Lower lobe of right lung (tissue), 2 donors: ENCODE results near the gene SGK1. TPM values are rescaled to one million over a fixed set of nuclear protein-coding genes. Genes with fewer than 3 reads are reported as not detected.
"Not testable (repeated sequence)": the region's sequence is repeated elsewhere in the genome, so short reads cannot be mapped to it uniquely, and the experiment has no call there.

Experiments
- ATAC-seq, 2 donors: fragments of 200-7000 bp; cut with Tn5 transposase; one replicate each; pipeline ENCODE4 v1.9.1; 2020 to 2022; ENCODE audit warnings: mild to moderate bottlenecking in 2 of 2, moderate library complexity in 2 of 2
- DNase-seq: peaks from one replicate; pipeline ENCODE4 v3.0.0-alpha.2; 2020
- H3K27ac ChIP-seq: fragments of 200-600 bp; one replicate; pipeline ENCODE4 v1.8.0; 2022
- H3K27me3 ChIP-seq: fragments of 200-600 bp; one replicate; pipeline ENCODE4 v1.8.0; 2022; ENCODE audit warnings: low read depth
- H3K36me3 ChIP-seq: fragments of 200-600 bp; one replicate; pipeline ENCODE4 v1.8.0; 2022; ENCODE audit warnings: mild to moderate bottlenecking
- H3K4me1 ChIP-seq: fragments of 200-600 bp; one replicate; pipeline ENCODE4 v1.8.0; 2022
- H3K4me3 ChIP-seq: fragments of 200-600 bp; one replicate; pipeline ENCODE4 v1.8.0; 2022; ENCODE audit warnings: mild to moderate bottlenecking
- H3K9me3 ChIP-seq: fragments of 200-600 bp; one replicate; pipeline ENCODE4 v1.8.0; 2022
- intact Hi-C: fragments of 100-400 bp; cut with DNase I; formaldehyde crosslinking; loops from one replicate; pipeline ENCODE4 v1.11.0; 2022
- total RNA-seq: library from RNA; stranded (reverse); fragmentation: NEBNext Ultra II Directional; extraction: Animal tissue kit (Norgen Biotek cat#: 25700); gene quantifications from one replicate; pipeline ENCODE4 v1.2.1, GENCODE V29; 2021
- TF ChIP-seq, protein P1 (sequence below): fragments of 200-600 bp; IDR thresholded peaks from one replicate; pipeline ENCODE4 v1.8.0; 2022; ENCODE audit warnings: antibody characterized with exemption, mild to moderate bottlenecking
- donor health status: DM: no; HTN: yes; CAD: no; lungs with severe emphysema.

Gene SGK1
- total RNA-seq, 1 donor from 2014 or later, result 195 TPM

DNA sequence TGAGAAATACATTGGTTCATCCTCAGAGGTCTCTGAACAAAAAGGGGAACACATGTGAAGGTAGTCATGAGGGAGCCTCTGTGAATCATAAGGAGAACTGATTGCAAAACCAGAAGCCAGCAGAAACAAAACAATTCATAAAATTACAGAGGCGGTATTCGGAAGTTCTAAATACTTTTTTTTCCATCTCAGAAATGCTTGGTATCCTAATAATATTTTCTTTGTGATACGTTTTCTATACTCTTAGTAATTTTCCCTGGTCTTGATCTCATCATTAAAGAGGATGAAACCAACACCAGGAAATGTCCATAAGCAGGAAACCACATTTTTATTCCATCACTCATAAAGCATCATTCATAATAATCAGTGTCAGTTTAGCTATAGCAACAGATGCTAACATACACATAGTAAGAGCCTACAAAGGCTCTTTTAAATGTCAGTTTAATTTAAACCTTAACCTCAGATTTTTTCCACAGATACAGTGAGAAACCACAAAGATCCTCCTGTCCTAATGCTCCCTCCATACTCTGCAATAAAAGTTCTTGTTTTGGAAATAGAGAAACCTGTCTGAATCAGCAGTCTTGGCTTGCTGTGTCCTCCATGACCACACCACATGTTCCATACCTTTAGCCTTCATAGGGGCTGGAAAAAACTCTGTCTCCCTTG lies 29.2 kb downstream of the SGK1 start:
- TF ChIP-seq, protein P1, sequence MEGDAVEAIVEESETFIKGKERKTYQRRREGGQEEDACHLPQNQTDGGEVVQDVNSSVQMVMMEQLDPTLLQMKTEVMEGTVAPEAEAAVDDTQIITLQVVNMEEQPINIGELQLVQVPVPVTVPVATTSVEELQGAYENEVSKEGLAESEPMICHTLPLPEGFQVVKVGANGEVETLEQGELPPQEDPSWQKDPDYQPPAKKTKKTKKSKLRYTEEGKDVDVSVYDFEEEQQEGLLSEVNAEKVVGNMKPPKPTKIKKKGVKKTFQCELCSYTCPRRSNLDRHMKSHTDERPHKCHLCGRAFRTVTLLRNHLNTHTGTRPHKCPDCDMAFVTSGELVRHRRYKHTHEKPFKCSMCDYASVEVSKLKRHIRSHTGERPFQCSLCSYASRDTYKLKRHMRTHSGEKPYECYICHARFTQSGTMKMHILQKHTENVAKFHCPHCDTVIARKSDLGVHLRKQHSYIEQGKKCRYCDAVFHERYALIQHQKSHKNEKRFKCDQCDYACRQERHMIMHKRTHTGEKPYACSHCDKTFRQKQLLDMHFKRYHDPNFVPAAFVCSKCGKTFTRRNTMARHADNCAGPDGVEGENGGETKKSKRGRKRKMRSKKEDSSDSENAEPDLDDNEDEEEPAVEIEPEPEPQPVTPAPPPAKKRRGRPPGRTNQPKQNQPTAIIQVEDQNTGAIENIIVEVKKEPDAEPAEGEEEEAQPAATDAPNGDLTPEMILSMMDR, result no peak
- ATAC-seq (peak; percentile 66 to 78), DNase-seq (no peak)
- no peaks in the 10 kb centered on the region for H3K27me3 ChIP-seq
- H3K4me3 ChIP-seq, result no peak overlapping the region
- intact Hi-C loops, result no loop called here
- H3K9me3 ChIP-seq, result no peaks in the 10 kb centered on the region
- H3K4me1 ChIP-seq, result no peaks in the 10 kb centered on the region
- H3K27ac ChIP-seq, result peak overlapping the region; percentile 4
- H3K36me3 ChIP-seq, result no peaks in the 10 kb centered on the region

DNA sequence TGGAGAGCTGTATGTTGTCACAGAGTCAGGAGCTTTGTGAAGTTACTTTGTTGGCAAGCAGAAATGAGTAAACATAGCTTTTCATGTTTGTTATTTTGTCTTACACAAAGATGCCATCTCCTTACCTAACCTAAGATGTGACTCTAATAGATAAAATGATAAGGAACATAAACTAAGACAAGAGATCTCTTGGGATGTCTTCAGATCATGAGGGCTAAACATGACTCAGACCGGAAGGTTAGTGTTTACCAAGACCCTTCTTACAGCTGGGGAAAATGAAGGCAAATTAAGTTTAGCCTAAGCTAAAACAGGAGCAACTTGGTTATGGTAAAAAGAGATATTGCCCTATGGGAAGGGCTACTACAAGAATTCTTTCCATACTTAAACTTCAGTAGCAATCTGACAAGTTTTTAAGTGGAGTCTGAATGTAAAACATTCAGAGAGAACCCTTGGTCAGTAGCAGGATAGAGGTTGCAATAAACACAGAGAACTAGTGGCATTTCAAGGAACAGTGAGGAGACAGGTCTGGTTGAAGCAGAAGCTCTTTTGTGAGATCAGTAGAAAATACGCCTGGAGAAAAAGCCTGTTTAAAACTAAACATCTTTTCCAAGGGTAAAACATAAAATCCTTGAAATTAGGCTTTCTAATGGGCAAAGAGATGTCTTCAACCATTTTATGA lies 29.9 kb downstream of the SGK1 start:
- H3K4me3 ChIP-seq, result no peak overlapping the region
- TF ChIP-seq, protein P1, result no peak
- intact Hi-C loops, result no loop called here

DNA sequence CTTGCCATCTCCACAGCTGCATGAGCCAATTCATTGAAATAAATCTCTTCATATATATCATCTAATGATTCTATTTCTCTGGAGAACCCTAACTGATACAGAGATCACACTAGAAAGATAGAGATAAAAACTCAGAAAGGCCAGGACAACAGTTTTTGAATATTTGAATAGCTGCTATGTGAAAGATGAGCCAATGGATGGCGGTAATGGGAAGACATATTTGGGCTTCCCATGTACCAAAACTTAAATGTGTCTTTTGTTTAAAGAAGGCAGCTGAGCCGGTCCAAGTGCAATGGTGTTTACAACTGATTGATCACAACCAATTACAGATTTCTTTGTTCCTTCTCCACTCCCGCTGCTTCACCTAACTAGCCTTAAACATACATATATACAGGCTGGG lies 35.1 kb downstream of the SGK1 start:
- no peaks in the 10 kb centered on the region for H3K9me3 ChIP-seq
- no peaks in the 10 kb centered on the region for H3K27me3 ChIP-seq
- H3K4me3 ChIP-seq, result no peak overlapping the region
- no peak for DNase-seq
- intact Hi-C loops, result no loop called here
- H3K4me1 ChIP-seq, result no peaks in the 10 kb centered on the region
- H3K36me3 ChIP-seq, result no peaks in the 10 kb centered on the region
- TF ChIP-seq, protein P1, result no peak
- no peak for ATAC-seq
- H3K27ac ChIP-seq, result no peak overlapping the region

More for the DNA sequence above, 29.9 kb downstream of the SGK1 start:
- no peaks in the 10 kb centered on the region for H3K27me3 ChIP-seq
- no peaks in the 10 kb centered on the region for H3K9me3 ChIP-seq
- DNase-seq (no peak), ATAC-seq (no peak)
- H3K27ac ChIP-seq, result peak overlapping the region; percentile 4
- no peaks in the 10 kb centered on the region for H3K4me1 ChIP-seq
- H3K36me3 ChIP-seq, result no peaks in the 10 kb centered on the region

DNA sequence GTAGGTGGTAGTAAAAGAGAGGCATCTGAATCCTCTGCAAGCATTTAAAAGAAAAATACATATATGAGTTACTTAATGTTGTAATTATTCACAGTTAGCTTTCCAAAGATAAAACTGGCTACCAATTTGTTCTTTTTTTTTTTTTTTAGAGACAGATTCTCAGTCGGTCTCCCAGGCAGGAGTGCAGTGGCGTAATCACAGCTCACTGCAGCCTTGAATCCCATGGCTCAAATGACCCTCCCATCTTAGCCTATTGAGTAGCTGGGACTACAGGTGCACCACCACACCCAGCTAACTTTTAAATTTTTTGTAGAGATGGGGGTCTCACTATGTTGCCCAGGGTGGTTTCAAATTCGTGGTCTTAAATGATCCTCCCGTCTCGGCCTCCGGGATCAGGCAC lies 36.5 kb downstream of the SGK1 start:
- TF ChIP-seq, protein P1, result no peak
- ATAC-seq, result no peak
- Histone ChIP-seq H3K4me1 (no peaks in the 10 kb centered on the region), H3K27ac (no peak overlapping the region), H3K9me3 (no peaks in the 10 kb centered on the region), H3K36me3 (no peaks in the 10 kb centered on the region), H3K4me3 (no peak overlapping the region), H3K27me3 (no peaks in the 10 kb centered on the region)
- intact Hi-C loops, result no loop called here
- DNase-seq, result no peak

DNA sequence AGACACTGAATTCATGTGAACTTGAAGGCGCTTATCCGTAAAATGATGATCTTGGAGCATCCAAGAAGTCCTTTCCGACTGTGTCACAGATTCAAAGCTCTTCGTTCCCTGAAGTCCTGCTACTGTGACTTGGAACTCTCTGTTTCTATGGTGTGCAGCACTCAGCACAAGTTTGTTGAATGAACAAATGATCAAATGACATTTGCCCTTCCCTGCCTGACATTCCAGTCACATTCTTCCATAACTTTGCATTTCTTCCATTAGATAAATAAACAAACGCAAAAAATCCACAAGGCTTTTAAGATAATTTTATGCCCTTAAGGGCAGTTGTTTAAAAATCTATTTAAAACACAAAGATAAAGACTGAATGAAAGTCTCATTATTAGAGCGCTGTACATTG lies 39.9 kb downstream of the SGK1 start:
- no peak for ATAC-seq
- intact Hi-C loops, result no loop called here
- TF ChIP-seq, protein P1, result no peak
- no peaks in the 10 kb centered on the region for H3K36me3 ChIP-seq
- no peaks in the 10 kb centered on the region for H3K4me1 ChIP-seq
- H3K9me3 ChIP-seq, result no peaks in the 10 kb centered on the region
- no peak overlapping the region for H3K27ac ChIP-seq
- DNase-seq, result no peak
- no peak overlapping the region for H3K4me3 ChIP-seq
- H3K27me3 ChIP-seq, result no peaks in the 10 kb centered on the region

DNA sequence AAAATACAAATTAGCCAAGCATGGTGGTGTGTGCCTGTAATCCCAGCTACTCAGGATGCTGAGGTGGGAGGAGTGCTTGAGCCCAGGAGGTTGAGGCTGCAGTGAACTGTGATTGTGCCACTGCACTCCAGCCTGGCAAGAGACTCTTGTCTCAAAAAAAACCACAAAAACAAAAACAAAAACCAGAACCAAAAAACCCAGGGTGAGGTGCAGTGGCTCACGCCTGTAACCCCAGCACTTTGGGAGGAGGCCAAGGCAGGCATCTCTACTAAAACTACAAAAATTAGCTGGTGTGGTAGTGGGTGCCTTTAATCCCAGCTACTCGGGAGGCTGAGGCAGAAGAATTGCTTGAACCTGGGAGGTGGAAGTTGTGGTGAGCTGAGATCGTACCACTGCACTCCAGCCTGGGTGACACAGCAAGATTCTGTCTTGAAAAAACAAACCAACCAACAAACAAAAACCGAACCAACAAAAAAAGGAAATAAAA lies 41.0 kb downstream of the SGK1 start:
- not testable (repeated sequence) for ATAC-seq, DNase-seq

More for the DNA sequence above, 41.0 kb downstream of the SGK1 start:
- H3K27ac ChIP-seq, intact Hi-C loops, H3K27me3 ChIP-seq, H3K36me3 ChIP-seq, H3K4me1 ChIP-seq, H3K9me3 ChIP-seq, H3K4me3 ChIP-seq: not testable (repeated sequence)
